Choroid plexus epithelial cell (primary cell): ENCODE measurements around the gene RASAL1.

ENCODE experiments used
- DNase-seq: peaks from one replicate; pipeline ENCODE4 v3.0.0-alpha.2; 2010; ENCODE audit warnings: low read depth
- H3K4me3 ChIP-seq: 2 replicates; pipeline ENCODE4 v1.5.1; 2011; ENCODE audit warnings: low read depth, mild to moderate bottlenecking, control low read depth, low read length, moderate library complexity
- CTCF ChIP-seq: conservative IDR thresholded peaks from 2 replicates; pipeline ENCODE4 v1.5.1; 2011; ENCODE audit warnings: low read depth, mild to moderate bottlenecking, control low read depth, inconsistent platforms, low read length, moderate library complexity

Gene RASAL1

GRCh38 chr12:113081873-113082272 lies 53.7 kb downstream of the RASAL1 start:
- TF ChIP-seq CTCF = no peak
- H3K4me3 ChIP-seq = no peak overlapping the region
- DNase-seq = no peak

GRCh38 chr12:113077859-113078255 lies 57.7 kb downstream of the RASAL1 start:
- TF ChIP-seq CTCF = no peak
- no peak for DNase-seq
- no peak overlapping the region for H3K4me3 ChIP-seq

GRCh38 chr12:113077057-113077858 lies 58.3 kb downstream of the RASAL1 start:
- DNase-seq = no peak
- no peak overlapping the region for H3K4me3 ChIP-seq
- no peak for TF ChIP-seq CTCF

- H3K4me3 ChIP-seq = no peak overlapping the region
- TF ChIP-seq CTCF = no peak
- no peak for DNase-seq
Observed at GRCh38 chr12:113075137-113075683, 60.4 kb downstream of the RASAL1 start.

GRCh38 chr12:113073586-113073985 lies 62.0 kb downstream of the RASAL1 start:
- no peak for DNase-seq
- no peak for TF ChIP-seq CTCF
- no peak overlapping the region for H3K4me3 ChIP-seq

- H3K4me3 ChIP-seq = no peak overlapping the region
- no peak for TF ChIP-seq CTCF
- no peak for DNase-seq
Observed at GRCh38 chr12:113072136-113072535, 63.4 kb downstream of the RASAL1 start.
